WTC11 (cell line): Measurements from ENCODE around the gene AQP5.

ENCODE experiments used
- AR ChIP-seq: fragments of 250-450 bp; sonication (Bioruptor Pico); IDR thresholded peaks from 2 replicates; pipeline ENCODE4 v1.9.0; 2021; ENCODE audit warnings: mild to moderate bottlenecking
- ATF2 ChIP-seq: sonication (generic); formaldehyde crosslinking; IDR thresholded peaks from 2 replicates; pipeline ENCODE4 v1.8.1; 2022; ENCODE audit warnings: low read depth, missing genetic modification reagents, borderline replicate concordance
- ATF6 ChIP-seq: sonication (generic); formaldehyde crosslinking; IDR thresholded peaks from 2 replicates; pipeline ENCODE4 v1.8.1; 2023; ENCODE audit warnings: mild to moderate bottlenecking, missing genetic modification reagents
- CTCF ChIP-seq: fragments of 200-600 bp; IDR thresholded peaks from 2 replicates; pipeline ENCODE4 v1.8.0; 2022; ENCODE audit warnings: antibody characterized with exemption
- KAT7 ChIP-seq: sonication (generic); formaldehyde crosslinking; IDR thresholded peaks from 2 replicates; pipeline ENCODE4 v1.8.1; 2023; ENCODE audit warnings: missing genetic modification reagents, mild to moderate bottlenecking, borderline replicate concordance
- MAX ChIP-seq: sonication (generic); formaldehyde crosslinking; IDR thresholded peaks from 2 replicates; pipeline ENCODE4 v1.8.0; 2022; ENCODE audit warnings: mild to moderate bottlenecking, missing genetic modification reagents
- TCF7 ChIP-seq: sonication (generic); formaldehyde crosslinking; IDR thresholded peaks from 2 replicates; pipeline ENCODE4 v1.8.0; 2022; ENCODE audit warnings: mild to moderate bottlenecking, low read depth, missing genetic modification reagents, moderate library complexity
- ZSCAN18 ChIP-seq: fragments of 250-450 bp; sonication (Bioruptor Pico); IDR thresholded peaks from 2 replicates; pipeline ENCODE4 v2.1.2; 2022; ENCODE audit warnings: mild to moderate bottlenecking, moderate library complexity

GRCh38 chr12:49987625-49988303, 26.1 kb downstream of the AQP5 start:
- TF ChIP-seq MAX (no peak), AR (CRISPR knock-in tag) (no peak), TCF7 (CRISPR knock-in tag) (no peak), CTCF (no peak), ATF2 (CRISPR knock-in tag) (no peak), KAT7 (CRISPR knock-in tag) (no peak), ATF6 (CRISPR knock-in tag) (no peak), ZSCAN18 (no peak)
